GM21717 (cell line): Measurements from ENCODE around the gene CATSPER3.

Source experiments
- ATAC-seq: cut with Tn5 transposase; IDR thresholded peaks from one replicate; pipeline ENCODE4 v1.9.1; 2021; ENCODE audit warnings: mild to moderate bottlenecking, moderate library complexity; ENCODE audit not compliant: unreplicated experiment

Gene CATSPER3

GRCh38 chr5:135040333-135041144 lies 72.8 kb downstream of the CATSPER3 start:
- no peak for ATAC-seq

- no peak for ATAC-seq
Measured at GRCh38 chr5:135041145-135041587, 73.5 kb downstream of the CATSPER3 start.

- ATAC-seq: no peak
Measured at GRCh38 chr5:135041726-135042125, 74.0 kb downstream of the CATSPER3 start.

- ATAC-seq: no peak
Measured at GRCh38 chr5:135042595-135042994, 74.9 kb downstream of the CATSPER3 start.

GRCh38 chr5:135045488-135045887 lies 77.8 kb downstream of the CATSPER3 start:
- ATAC-seq: no peak

- no peak for ATAC-seq
Measured at GRCh38 chr5:135046661-135047346, 79.1 kb downstream of the CATSPER3 start.

- ATAC-seq: no peak
Measured at GRCh38 chr5:135047347-135047695, 79.6 kb downstream of the CATSPER3 start.

GRCh38 chr5:135048286-135048685 lies 80.6 kb downstream of the CATSPER3 start:
- no peak for ATAC-seq

GRCh38 chr5:135048930-135049329 lies 81.2 kb downstream of the CATSPER3 start:
- no peak for ATAC-seq

- ATAC-seq: no peak
Measured at GRCh38 chr5:135050244-135050767, 82.6 kb downstream of the CATSPER3 start.

GRCh38 chr5:135051399-135051798 lies 83.7 kb downstream of the CATSPER3 start:
- ATAC-seq: no peak

- ATAC-seq: no peak
Measured at GRCh38 chr5:135051872-135052271, 84.2 kb downstream of the CATSPER3 start.

GRCh38 chr5:135052511-135053145 lies 84.9 kb downstream of the CATSPER3 start:
- ATAC-seq: no peak

GRCh38 chr5:135053278-135053677 lies 85.6 kb downstream of the CATSPER3 start:
- ATAC-seq: peak; percentile 88

GRCh38 chr5:135053989-135054388 lies 86.3 kb downstream of the CATSPER3 start:
- ATAC-seq: no peak

- ATAC-seq: no peak
Measured at GRCh38 chr5:135054546-135054945, 86.8 kb downstream of the CATSPER3 start.

GRCh38 chr5:135055396-135055795 lies 87.7 kb downstream of the CATSPER3 start:
- ATAC-seq: no peak

- ATAC-seq: no peak
Measured at GRCh38 chr5:135056316-135057030, 88.8 kb downstream of the CATSPER3 start.

GRCh38 chr5:135057233-135057632 lies 89.5 kb downstream of the CATSPER3 start:
- no peak for ATAC-seq

- no peak for ATAC-seq
Measured at GRCh38 chr5:135058331-135058732, 90.6 kb downstream of the CATSPER3 start.
